Subcutaneous adipose tissue (tissue), 4 donors: Measurements from ENCODE around the gene RFX7. TPM values are rescaled to one million over a fixed set of nuclear protein-coding genes. Genes with fewer than 3 reads are reported as not detected.

Experiments used
- total RNA-seq, 4 donors: library from RNA; depleted of rRNA; stranded (reverse); fragments of >200 nt; gene quantifications; one replicate each; pipeline ENCODE4 v1.1.0, GENCODE V29; 2016
- TF ChIP-seq, protein P1 (sequence below): fragments of 450-650 bp; IDR thresholded peaks from one replicate; pipeline ENCODE4 v1.5.1; 2016; ENCODE audit warnings: low read depth, mild to moderate bottlenecking, control low read depth, antibody characterized with exemption, moderate library complexity

The RFX7 gene
- total RNA-seq, 4 donors from 2014 or later = 6.0 to 10.2 (median 8.3) TPM

GRCh38 chr15:56208641-56209155, 35.0 kb downstream of the RFX7 start:
- TF ChIP-seq, protein P1, sequence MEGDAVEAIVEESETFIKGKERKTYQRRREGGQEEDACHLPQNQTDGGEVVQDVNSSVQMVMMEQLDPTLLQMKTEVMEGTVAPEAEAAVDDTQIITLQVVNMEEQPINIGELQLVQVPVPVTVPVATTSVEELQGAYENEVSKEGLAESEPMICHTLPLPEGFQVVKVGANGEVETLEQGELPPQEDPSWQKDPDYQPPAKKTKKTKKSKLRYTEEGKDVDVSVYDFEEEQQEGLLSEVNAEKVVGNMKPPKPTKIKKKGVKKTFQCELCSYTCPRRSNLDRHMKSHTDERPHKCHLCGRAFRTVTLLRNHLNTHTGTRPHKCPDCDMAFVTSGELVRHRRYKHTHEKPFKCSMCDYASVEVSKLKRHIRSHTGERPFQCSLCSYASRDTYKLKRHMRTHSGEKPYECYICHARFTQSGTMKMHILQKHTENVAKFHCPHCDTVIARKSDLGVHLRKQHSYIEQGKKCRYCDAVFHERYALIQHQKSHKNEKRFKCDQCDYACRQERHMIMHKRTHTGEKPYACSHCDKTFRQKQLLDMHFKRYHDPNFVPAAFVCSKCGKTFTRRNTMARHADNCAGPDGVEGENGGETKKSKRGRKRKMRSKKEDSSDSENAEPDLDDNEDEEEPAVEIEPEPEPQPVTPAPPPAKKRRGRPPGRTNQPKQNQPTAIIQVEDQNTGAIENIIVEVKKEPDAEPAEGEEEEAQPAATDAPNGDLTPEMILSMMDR = no peak

DNA sequence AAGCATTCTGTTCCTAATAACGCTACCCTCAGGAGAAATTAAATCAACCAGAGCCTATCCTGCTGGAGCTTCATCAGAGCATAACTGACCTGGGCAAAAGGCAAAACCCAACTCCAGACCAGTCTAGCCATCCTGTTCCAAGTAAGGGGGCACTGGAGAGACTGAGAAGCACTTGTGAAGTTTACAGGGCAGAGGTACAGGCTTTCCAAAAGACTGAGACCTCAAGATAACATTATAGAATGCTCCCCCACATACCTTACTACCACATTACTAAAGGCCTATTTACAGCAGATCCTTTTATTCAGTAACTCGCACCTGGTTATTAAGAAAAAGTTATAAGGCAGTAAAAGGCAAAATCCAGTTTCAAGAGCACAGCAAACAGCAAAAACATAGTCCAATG, 35.5 kb downstream of the RFX7 start:
- TF ChIP-seq, protein P1 = no peak

DNA sequence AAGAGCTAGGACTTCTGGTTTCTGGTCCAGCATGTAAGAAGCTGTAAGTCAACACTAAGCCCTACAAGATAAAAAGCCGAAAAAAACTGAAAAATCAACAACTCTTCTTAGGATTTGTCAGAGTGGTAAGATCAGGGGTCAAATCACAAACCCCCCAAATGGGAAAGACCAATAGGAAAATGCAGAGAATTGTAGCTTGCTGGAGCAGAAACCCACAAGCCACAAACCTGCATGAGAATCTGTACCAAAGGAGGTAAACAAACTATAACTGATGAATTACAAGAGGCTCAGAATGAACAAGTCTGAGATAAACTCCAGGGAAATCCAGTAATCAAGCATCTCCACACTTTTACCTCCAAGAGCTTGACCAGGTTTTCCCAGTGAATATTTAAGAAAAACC, 36.0 kb downstream of the RFX7 start:
- TF ChIP-seq, protein P1 = no peak

DNA sequence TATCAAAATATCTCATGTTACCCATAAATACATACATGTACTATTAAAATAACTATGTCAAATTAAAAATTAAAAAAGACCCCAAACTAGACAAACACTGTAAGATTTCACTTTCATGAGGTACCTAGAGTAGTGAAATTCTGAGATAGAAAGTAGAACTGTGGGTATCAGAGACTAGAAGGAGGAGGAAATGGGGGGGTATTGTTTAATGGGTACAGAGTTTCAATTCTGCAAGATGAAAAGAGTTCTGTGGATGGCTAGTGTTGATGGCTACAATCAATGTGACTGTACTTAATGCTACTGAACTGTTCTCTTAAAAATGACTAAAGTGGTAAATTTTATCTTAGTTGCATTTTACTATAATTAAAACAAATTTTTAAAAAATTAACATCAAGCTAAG, 36.6 kb downstream of the RFX7 start:
- TF ChIP-seq, protein P1 = no peak

DNA sequence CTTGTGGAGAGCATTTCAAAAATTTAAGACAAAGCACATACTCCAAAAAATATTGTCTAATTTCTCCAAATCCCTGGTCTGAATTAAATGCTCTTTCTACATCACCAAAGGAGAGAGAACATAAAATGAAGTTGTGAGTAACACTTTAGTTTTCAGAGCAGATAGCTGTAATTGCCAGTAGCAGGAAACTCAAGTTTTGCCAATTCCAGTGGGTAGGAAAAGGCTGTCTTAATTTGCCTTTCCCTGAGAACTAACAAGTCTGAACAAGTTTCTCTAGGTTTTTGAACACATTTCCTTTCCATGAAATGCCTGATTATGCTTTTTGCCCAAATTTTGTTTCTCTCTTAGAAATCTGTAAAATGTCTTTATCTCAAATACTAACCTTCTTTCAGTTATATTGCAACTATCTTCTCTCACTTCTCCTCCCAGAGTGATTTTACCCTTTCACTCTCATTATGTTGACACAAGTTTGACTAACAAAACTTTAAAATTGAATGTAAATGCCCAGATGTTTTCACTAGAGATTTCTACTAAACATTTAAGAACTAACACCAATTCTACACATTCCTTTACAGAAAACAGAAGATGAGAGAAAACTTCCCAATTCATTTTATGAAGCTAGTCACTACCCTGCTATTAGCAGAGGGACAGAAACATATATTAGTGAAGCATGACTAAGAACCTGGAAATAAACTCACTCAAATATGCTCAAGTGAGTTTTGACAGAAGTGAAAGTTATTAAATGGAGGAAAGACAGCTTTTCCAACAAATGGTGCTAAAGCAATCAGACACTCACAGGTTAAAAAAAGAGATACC, 38.4 kb downstream of the RFX7 start:
- TF ChIP-seq, protein P1 = no peak

- TF ChIP-seq, protein P1 = no peak
Observed at GRCh38 chr15:56202701-56203100, 41.0 kb downstream of the RFX7 start.

- TF ChIP-seq, protein P1 = no peak
Observed at GRCh38 chr15:56199038-56199437, 44.6 kb downstream of the RFX7 start.
